AG04449 (cell line): ENCODE results near the gene ZNF516.

ENCODE experiments used
- CTCF ChIA-PET: fragments of 350-600 bp; formaldehyde crosslinking; extraction: SDS; loops from one replicate; lab custom pipeline; 2021; ENCODE audit warnings: antibody characterized with exemption; lab: Yijun Ruan, JAX
- POLR2A ChIA-PET: fragments of 400-600, 350-600 bp; formaldehyde crosslinking; extraction: SDS; loops from one replicate; lab custom pipeline; 2020; ENCODE audit warnings: antibody characterized with exemption, inconsistent platforms; lab: Yijun Ruan, JAX
- DNase-seq: peaks from one replicate; pipeline ENCODE4 v3.0.0-alpha.2; 2010; ENCODE audit warnings: low read depth, low spot score
- H3K4me3 ChIP-seq: 2 replicates; pipeline ENCODE4 v1.5.1; 2011; ENCODE audit warnings: low read depth, mild to moderate bottlenecking, control low read depth, low read length
- TF ChIP-seq, protein P1 (sequence below): IDR thresholded peaks from one replicate; pipeline ENCODE4 v1.5.1; 2011; ENCODE audit warnings: mild to moderate bottlenecking, moderate library complexity, low read length, control low read depth, inconsistent platforms; ENCODE audit not compliant: insufficient read depth; ENCODE audit errors: missing control alignments

Gene ZNF516

DNA sequence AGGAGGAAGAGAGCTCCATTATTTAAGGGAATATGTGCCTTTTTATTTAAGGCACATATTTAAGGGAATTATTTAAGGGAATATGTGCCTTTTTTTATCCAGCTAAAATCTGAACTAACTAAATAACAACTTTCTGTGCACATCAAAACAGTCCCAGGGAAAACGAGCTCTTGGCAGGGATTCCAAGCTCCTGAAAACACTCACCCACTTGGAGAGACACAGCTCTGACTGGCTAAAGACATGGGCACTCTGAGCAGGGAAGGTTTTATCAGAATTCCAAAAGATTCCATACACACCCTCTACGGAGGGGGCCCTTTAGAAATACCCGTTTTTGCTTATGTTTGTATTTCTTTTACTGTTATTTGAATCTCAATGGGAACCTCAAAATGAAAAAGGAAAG is 181.0 kb downstream of the ZNF516 start:
- POLR2A ChIA-PET, result no interaction called here
- CTCF ChIA-PET, result no interaction called here
- no peak for DNase-seq

More for the DNA sequence above, 181.0 kb downstream of the ZNF516 start:
- TF ChIP-seq, protein P1, sequence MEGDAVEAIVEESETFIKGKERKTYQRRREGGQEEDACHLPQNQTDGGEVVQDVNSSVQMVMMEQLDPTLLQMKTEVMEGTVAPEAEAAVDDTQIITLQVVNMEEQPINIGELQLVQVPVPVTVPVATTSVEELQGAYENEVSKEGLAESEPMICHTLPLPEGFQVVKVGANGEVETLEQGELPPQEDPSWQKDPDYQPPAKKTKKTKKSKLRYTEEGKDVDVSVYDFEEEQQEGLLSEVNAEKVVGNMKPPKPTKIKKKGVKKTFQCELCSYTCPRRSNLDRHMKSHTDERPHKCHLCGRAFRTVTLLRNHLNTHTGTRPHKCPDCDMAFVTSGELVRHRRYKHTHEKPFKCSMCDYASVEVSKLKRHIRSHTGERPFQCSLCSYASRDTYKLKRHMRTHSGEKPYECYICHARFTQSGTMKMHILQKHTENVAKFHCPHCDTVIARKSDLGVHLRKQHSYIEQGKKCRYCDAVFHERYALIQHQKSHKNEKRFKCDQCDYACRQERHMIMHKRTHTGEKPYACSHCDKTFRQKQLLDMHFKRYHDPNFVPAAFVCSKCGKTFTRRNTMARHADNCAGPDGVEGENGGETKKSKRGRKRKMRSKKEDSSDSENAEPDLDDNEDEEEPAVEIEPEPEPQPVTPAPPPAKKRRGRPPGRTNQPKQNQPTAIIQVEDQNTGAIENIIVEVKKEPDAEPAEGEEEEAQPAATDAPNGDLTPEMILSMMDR, result no peak
- H3K4me3 ChIP-seq, result no peak overlapping the region
